HepG2 (cell line): ENCODE measurements around the gene CD58. TPM values are rescaled to one million over a fixed set of nuclear protein-coding genes. Genes with fewer than 3 reads are reported as not detected.

Experiments
- AHDC1 ChIP-seq: sonication (generic); formaldehyde crosslinking; IDR thresholded peaks from 2 replicates; pipeline ENCODE4 v1.5.1; 2020; ENCODE audit warnings: mild to moderate bottlenecking, missing genetic modification reagents, borderline replicate concordance
- AKAP8 ChIP-seq: sonication (generic); formaldehyde crosslinking; IDR thresholded peaks from 2 replicates; pipeline ENCODE4 v1.5.1; 2020; ENCODE audit warnings: mild to moderate bottlenecking, missing genetic modification reagents
- ARHGAP35 ChIP-seq: sonication (generic); formaldehyde crosslinking; IDR thresholded peaks from 2 replicates; pipeline ENCODE4 v1.9.0; 2022; ENCODE audit warnings: mild to moderate bottlenecking, inconsistent platforms, moderate library complexity, missing genetic modification reagents, borderline replicate concordance
- ARID2 ChIP-seq: sonication (generic); formaldehyde crosslinking; IDR thresholded peaks from 2 replicates; pipeline ENCODE4 v1.8.1; 2022; ENCODE audit warnings: mild to moderate bottlenecking, missing genetic modification reagents, borderline replicate concordance
- EP300 ChIP-seq, 3 experiments: sonication (generic) in 1 of 3; formaldehyde crosslinking in 1 of 3; IDR thresholded peaks; 2 replicates each; pipeline versions ENCODE4 v1.5.1 to v1.6.1; 2011 to 2020; ENCODE audit warnings: low read depth in 2 of 3, low read length in 2 of 3, borderline replicate concordance in 1 of 3, improper control_type of control experiment in 1 of 3, mild to moderate bottlenecking in 1 of 3, missing genetic modification reagents in 1 of 3, moderate library complexity in 1 of 3
- MLXIP ChIP-seq: sonication (generic); formaldehyde crosslinking; IDR thresholded peaks from 2 replicates; pipeline ENCODE4 v1.9.0; 2021; ENCODE audit warnings: missing genetic modification reagents, borderline replicate concordance
- MNT ChIP-seq: fragments of 450-650 bp; IDR thresholded peaks from 2 replicates; pipeline ENCODE4 v1.6.1; 2016
- NR2C2 ChIP-seq: sonication (generic); formaldehyde crosslinking; IDR thresholded peaks from 2 replicates; pipeline ENCODE4 v1.4.0; 2020; ENCODE audit warnings: missing genetic modification reagents, mild to moderate bottlenecking, moderate library complexity, borderline replicate concordance
- NR2F6 ChIP-seq, 2 experiments: IDR thresholded peaks; 2 replicates each; pipeline ENCODE4 v1.6.1; 2016; ENCODE audit warnings: antibody characterized with exemption in 1 of 2, mild to moderate bottlenecking in 1 of 2
- PAF1 ChIP-seq: IDR thresholded peaks from 2 replicates; pipeline ENCODE4 v1.6.1; 2016; ENCODE audit warnings: missing genetic modification reagents, missing compliant biosample characterization
- SNAI1 ChIP-seq: sonication (generic); formaldehyde crosslinking; IDR thresholded peaks from 2 replicates; pipeline ENCODE4 v1.5.0; 2020; ENCODE audit warnings: mild to moderate bottlenecking, missing genetic modification reagents, borderline replicate concordance
- ZFP90 ChIP-seq: sonication (generic); formaldehyde crosslinking; IDR thresholded peaks from 2 replicates; pipeline ENCODE4 v1.8.0; 2022; ENCODE audit warnings: missing genetic modification reagents, mild to moderate bottlenecking, inconsistent platforms, borderline replicate concordance
- ZFY ChIP-seq: sonication (generic); formaldehyde crosslinking; IDR thresholded peaks from 2 replicates; pipeline ENCODE4 v1.4.0; 2020; ENCODE audit warnings: missing genetic modification reagents
- ZNF335 ChIP-seq: sonication (generic); formaldehyde crosslinking; IDR thresholded peaks from 2 replicates; pipeline ENCODE4 v1.4.0; 2020; ENCODE audit warnings: missing genetic modification reagents
- ZNF33A ChIP-seq: sonication (generic); formaldehyde crosslinking; IDR thresholded peaks from 2 replicates; pipeline ENCODE4 v1.5.1; 2020; ENCODE audit warnings: missing genetic modification reagents, mild to moderate bottlenecking, moderate library complexity, borderline replicate concordance
- ZNF660 ChIP-seq: sonication (generic); formaldehyde crosslinking; IDR thresholded peaks from 2 replicates; pipeline ENCODE4 v1.5.1; 2020; ENCODE audit warnings: mild to moderate bottlenecking, low read depth, missing genetic modification reagents, borderline replicate concordance
- ZNF83 ChIP-seq: sonication (generic); formaldehyde crosslinking; IDR thresholded peaks from 2 replicates; pipeline ENCODE4 v1.4.0; 2020; ENCODE audit warnings: missing genetic modification reagents, mild to moderate bottlenecking, borderline replicate concordance
- ZSCAN20 ChIP-seq: sonication (generic); formaldehyde crosslinking; IDR thresholded peaks from 2 replicates; pipeline ENCODE4 v1.4.0; 2020; ENCODE audit warnings: missing genetic modification reagents, mild to moderate bottlenecking, borderline replicate concordance
- polyA plus RNA-seq, 8 experiments: library from polyadenylated mRNA; depleted of rRNA in 3 of 8; stranded (reverse) in 7 of 8; unstranded in 1 of 8; fragments of >200 nt; fragmentation: Illumina TruSeq in 4 of 8; extraction: Trizol in 4 of 8; gene quantifications; 2 replicates each; pipeline versions ENCODE4 v1.2.1 to v1.2.3, GENCODE V29; 2011 to 2016; ENCODE audit warnings: low read depth in 4 of 8, missing spikeins in 1 of 8, mixed read lengths in 1 of 8; ENCODE audit not compliant: insufficient read depth in 1 of 8
- total RNA-seq, 5 experiments: library from RNA; depleted of rRNA; stranded (reverse); fragments of >200 nt; fragmentation: Illumina TruSeq; extraction: Trizol; gene quantifications; 2 replicates each; pipeline ENCODE4 v1.2.3, GENCODE V29; 2016; ENCODE audit warnings: low read depth in 1 of 5

Gene CD58
- total and polyA plus RNA-seq, 2 of the 13 experiments (the other 11 are each of a cell fraction or from before 2014, with no cell fraction given), result 9.4 to 13.5 TPM

- TF ChIP-seq MNT (no peak), AHDC1 (CRISPR knock-in tag) (no peak), ZFP90 (CRISPR knock-in tag) (0 out of 2 replicates have a peak, but pooled peaks have one; percentile 35), NR2C2 (CRISPR knock-in tag) (no peak), AKAP8 (CRISPR knock-in tag) (no peak), ARID2 (CRISPR knock-in tag) (no peak), MLXIP (CRISPR knock-in tag) (no peak), ZFY (CRISPR knock-in tag) (peak; percentile 76), PAF1 (CRISPR knock-in tag) (no peak), ZSCAN20 (CRISPR knock-in tag) (no peak; the same call in 1 of the 2 replicates), EP300 (IDR thresholded peaks at IDR 0.05; ENCODE audit: low read depth in 2 of 2, low read length in 2 of 2) (peak in 1 of 2 experiments; percentile 63; a peak in 2 of 4 replicates), EP300 (CRISPR knock-in tag; IDR thresholded peaks at IDR 0.05; ENCODE audit: borderline replicate concordance) (peak; percentile 42; the same call in 1 of the 2 replicates), ZNF335 (no peak; the same call in 1 of the 2 replicates), ARHGAP35 (CRISPR knock-in tag) (no peak), ZNF33A (no peak), NR2F6 (IDR thresholded peaks at IDR 0.05) (peak; percentile 40; the same call in 1 of the 2 replicates), NR2F6 (CRISPR knock-in tag; IDR thresholded peaks at IDR 0.05) (peak; percentile 55; the same call in 1 of the 2 replicates), SNAI1 (CRISPR knock-in tag) (no peak), ZNF660 (CRISPR knock-in tag) (no peak), ZNF83 (CRISPR knock-in tag) (no peak)
Measured at GRCh38 chr1:116485071-116485735, 85.6 kb downstream of the CD58 start (continued).
